Liver (tissue), 9 donors: ENCODE data around the gene SMYD3. TPM values are rescaled to one million over a fixed set of nuclear protein-coding genes. Genes with fewer than 3 reads are reported as not detected.

Experiments
- DNase-seq: peaks from one replicate; pipeline ENCODE4 v3.0.0-alpha.2; 2017; ENCODE audit warnings: low spot score
- H3K27ac ChIP-seq, 2 donors: one replicate each; pipeline ENCODE4 v1.7.0; 2013; ENCODE audit warnings: inconsistent platforms in 2 of 2, low read length in 2 of 2, control low read depth in 1 of 2, low read depth in 1 of 2, mild to moderate bottlenecking in 1 of 2
- H3K27me3 ChIP-seq, 4 donors: one replicate each; pipeline versions ENCODE4 v1.6.1 to v1.7.0; 2013; ENCODE audit warnings: low read length in 3 of 4, inconsistent platforms in 1 of 4, mild to moderate bottlenecking in 1 of 4, moderate library complexity in 1 of 4; ENCODE audit not compliant: control insufficient read depth in 4 of 4, insufficient read depth in 4 of 4
- H3K36me3 ChIP-seq, 4 donors: one replicate each; pipeline versions ENCODE4 v1.6.1 to v1.7.0; 2013; ENCODE audit warnings: low read length in 3 of 4, mild to moderate bottlenecking in 3 of 4, low read depth in 1 of 4, moderate library complexity in 1 of 4; ENCODE audit not compliant: control insufficient read depth in 4 of 4, insufficient read depth in 3 of 4
- H3K4me1 ChIP-seq, 4 donors: one replicate each; pipeline versions ENCODE4 v1.6.1 to v1.7.0; 2013; ENCODE audit warnings: low read length in 3 of 4, mild to moderate bottlenecking in 3 of 4, moderate library complexity in 1 of 4; ENCODE audit not compliant: control insufficient read depth in 4 of 4, insufficient read depth in 4 of 4
- H3K4me3 ChIP-seq, 3 donors: one replicate each; pipeline versions ENCODE4 v1.6.1 to v1.7.0; 2013; ENCODE audit warnings: low read length in 3 of 3, control low read depth in 1 of 3, low read depth in 1 of 3, mild to moderate bottlenecking in 1 of 3
- H3K9ac ChIP-seq, 2 donors: one replicate each; pipeline ENCODE4 v1.7.0; 2013; ENCODE audit warnings: low read length in 2 of 2, mild to moderate bottlenecking in 2 of 2, moderate library complexity in 2 of 2, control low read depth in 1 of 2, low read depth in 1 of 2
- H3K9me3 ChIP-seq, 4 donors: one replicate each; pipeline versions ENCODE4 v1.6.1 to v1.7.0; 2013; ENCODE audit warnings: low read length in 3 of 4; ENCODE audit not compliant: control insufficient read depth in 4 of 4
- CTCF ChIP-seq: fragments of 150-350 bp; IDR thresholded peaks from 2 replicates; pipeline ENCODE4 v1.5.1; 2017; ENCODE audit warnings: improper control_type of control experiment, low read depth, low read length; ENCODE audit not compliant: missing input control
- EGR1 ChIP-seq, 2 donors: IDR thresholded peaks; 2 replicates each; pipeline ENCODE4 v1.6.1; 2016 to 2018; ENCODE audit warnings: antibody characterized with exemption in 2 of 2, low read depth in 2 of 2
- FOXA1 ChIP-seq: IDR thresholded peaks from 2 replicates; pipeline ENCODE4 v1.6.1; 2016; ENCODE audit warnings: antibody characterized with exemption
- FOXA2 ChIP-seq: IDR thresholded peaks from 2 replicates; pipeline ENCODE4 v1.6.1; 2016; ENCODE audit warnings: antibody characterized with exemption
- GABPA ChIP-seq, 2 donors: IDR thresholded peaks in 1 of 2; conservative IDR thresholded peaks in 1 of 2; 2 replicates each; pipeline ENCODE4 v1.6.1; 2016; ENCODE audit warnings: antibody characterized with exemption in 2 of 2, mild to moderate bottlenecking in 1 of 2, moderate library complexity in 1 of 2
- HNF4A ChIP-seq, 2 donors: conservative IDR thresholded peaks; 2 replicates each; pipeline ENCODE4 v1.6.1; 2016; ENCODE audit warnings: antibody characterized with exemption in 2 of 2, mild to moderate bottlenecking in 2 of 2
- HNF4G ChIP-seq: IDR thresholded peaks from 2 replicates; pipeline ENCODE4 v1.6.1; 2016; ENCODE audit warnings: antibody characterized with exemption
- JUND ChIP-seq, 2 donors: IDR thresholded peaks; 2 replicates each; pipeline ENCODE4 v1.6.1; 2016; ENCODE audit warnings: antibody characterized with exemption in 2 of 2
- NR2F2 ChIP-seq: IDR thresholded peaks from 2 replicates; pipeline ENCODE4 v1.6.1; 2016; ENCODE audit warnings: antibody characterized with exemption
- RAD21 ChIP-seq, 2 donors: IDR thresholded peaks; 2 replicates each; pipeline ENCODE4 v1.6.1; 2016; ENCODE audit warnings: antibody characterized with exemption in 2 of 2, mild to moderate bottlenecking in 2 of 2
- REST ChIP-seq: IDR thresholded peaks from 2 replicates; pipeline ENCODE4 v1.6.1; 2016; ENCODE audit warnings: antibody characterized with exemption, mild to moderate bottlenecking
- SP1 ChIP-seq: IDR thresholded peaks from 2 replicates; pipeline ENCODE4 v1.6.1; 2018; ENCODE audit warnings: antibody characterized with exemption, mild to moderate bottlenecking
- TAF1 ChIP-seq: conservative IDR thresholded peaks from 2 replicates; pipeline ENCODE4 v1.6.1; 2016; ENCODE audit warnings: antibody characterized with exemption, mild to moderate bottlenecking
- ZBTB33 ChIP-seq: IDR thresholded peaks from 2 replicates; pipeline ENCODE4 v1.6.1; 2016; ENCODE audit warnings: antibody characterized with exemption
- WGBS: extraction: QIAGEN DNeasy Blood & Tissue Kit; methylation state at CpG from one replicate; pipeline ENCODE4 v1.1.7; 2013; 5-methylcytosine and 5-hydroxymethylcytosine counted together
- polyA plus RNA-seq, 2 donors: library from polyadenylated mRNA; stranded (reverse) in 1 of 2; unstranded in 1 of 2; fragments of 200-250 nt in 1 of 2; fragments of >200 nt in 1 of 2; fragmentation: Nextera tagmentation in 1 of 2; extraction: Ambion mirVana in 1 of 2; gene quantifications; one replicate each; pipeline versions ENCODE4 v1.2.1 to v1.2.3, GENCODE V29; 2013 to 2015
- total RNA-seq, 2 donors: library from RNA; depleted of rRNA; stranded (reverse); fragments of >200 nt; gene quantifications; one replicate each; pipeline ENCODE4 v1.2.3, GENCODE V29; 2014
- donor health status: healthy.
- donor health status: healthy.
- donor health status: healthy.
- donor health status: healthy.
- donor health status: healthy.

The SMYD3 gene
- total and polyA plus RNA-seq, 4 donors: 3.1 to 9.1 (median 8.0) TPM

GRCh38 chr1:246149543-246149942 is 357.5 kb downstream of the SMYD3 start (continued):
- no peak for TF ChIP-seq CTCF

GRCh38 chr1:246147524-246148461 is 359.3 kb downstream of the SMYD3 start:
- WGBS: 94% methylated on average over 29 of the region's 29 CpGs
- Histone ChIP-seq H3K36me3 (no peaks in the 10 kb centered on the region), H3K9me3 (peaks cover 0 to 6% (median 3%) of the 10 kb centered on the region in 4 donors), H3K4me3 (no peak overlapping the region), H3K27ac (no peak overlapping the region), H3K4me1 (no peaks in the 10 kb centered on the region), H3K9ac (no peak overlapping the region), H3K27me3 (no peaks in the 10 kb centered on the region)
- no peak for TF ChIP-seq EGR1 (IDR thresholded peaks at IDR 0.05; ENCODE audit: low read depth in 2 of 2)
- no peak for TF ChIP-seq NR2F2
- TF ChIP-seq JUND (IDR thresholded peaks at IDR 0.05): no peak
- no peak for TF ChIP-seq SP1
- no peak for TF ChIP-seq RAD21 (IDR thresholded peaks at IDR 0.05)
- TF ChIP-seq GABPA (IDR thresholded peaks at IDR 0.05 in 1 of 2, conservative IDR thresholded peaks at IDR 0.05 in 1 of 2): no peak
- TF ChIP-seq ZBTB33: no peak
- no peak for TF ChIP-seq HNF4G
- TF ChIP-seq FOXA1: no peak
- TF ChIP-seq TAF1: no peak
- TF ChIP-seq FOXA2: no peak
- TF ChIP-seq HNF4A (conservative IDR thresholded peaks at IDR 0.05): no peak
- DNase-seq: no peak

GRCh38 chr1:246146804-246147523 is 360.1 kb downstream of the SMYD3 start:
- Histone ChIP-seq H3K9ac (no peak overlapping the region), H3K36me3 (no peaks in the 10 kb centered on the region), H3K27ac (no peak overlapping the region), H3K9me3 (peaks cover 0 to 6% (median 3%) of the 10 kb centered on the region in 4 donors), H3K4me1 (no peaks in the 10 kb centered on the region), H3K27me3 (no peaks in the 10 kb centered on the region), H3K4me3 (no peak overlapping the region)
- TF ChIP-seq GABPA (IDR thresholded peaks at IDR 0.05 in 1 of 2, conservative IDR thresholded peaks at IDR 0.05 in 1 of 2) (no peak), SP1 (no peak), REST (no peak), HNF4A (conservative IDR thresholded peaks at IDR 0.05) (no peak), FOXA2 (no peak)
- 99% methylated on average over 25 of the region's 25 CpGs for WGBS
- DNase-seq: no peak
